SH-SY5Y (cell line): ENCODE measurements around the gene KRT7.

Source experiments
- GATA2 ChIP-seq: IDR thresholded peaks from 2 replicates; pipeline ENCODE4 v1.6.1; 2011; ENCODE audit warnings: mild to moderate bottlenecking, low read depth, low read length
- GATA3 ChIP-seq: IDR thresholded peaks from 2 replicates; pipeline ENCODE4 v1.6.1; 2011; ENCODE audit warnings: low read depth, mild to moderate bottlenecking, low read length, moderate library complexity

DNA sequence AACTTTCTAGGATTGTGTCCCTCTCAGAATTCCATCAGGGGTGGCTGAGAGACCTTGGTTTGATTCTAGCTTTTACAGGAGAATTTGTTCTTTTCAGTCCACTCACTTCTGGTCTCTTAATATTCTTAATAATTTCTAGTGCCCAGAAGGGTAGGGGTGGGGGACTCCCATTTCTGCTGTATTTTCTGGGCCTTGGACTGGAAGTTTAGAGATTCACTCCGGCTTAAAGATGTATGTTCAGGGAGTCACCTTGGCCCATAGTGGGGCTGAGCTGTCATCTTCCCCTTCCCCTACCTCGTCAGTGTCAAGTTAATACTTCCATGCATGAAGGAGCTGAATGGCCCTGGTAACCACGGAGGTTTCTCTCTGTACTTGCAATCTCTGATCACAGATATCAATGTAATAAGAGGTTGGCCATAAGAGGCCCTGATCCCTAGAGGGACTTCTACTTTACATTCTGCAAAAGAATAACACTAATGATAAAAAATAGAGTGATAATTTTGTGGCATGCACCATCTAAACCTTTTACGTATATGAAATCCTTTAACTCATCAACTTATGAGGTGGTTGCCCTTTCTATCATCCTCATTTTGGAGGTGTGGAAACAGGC lies 51.6 kb downstream of the KRT7 start:
- TF ChIP-seq GATA3 (no peak), GATA2 (no peak)
